ENCODE measurements around the gene HSD17B3. TPM values are rescaled to one million over a fixed set of nuclear protein-coding genes. Genes with fewer than 3 reads are reported as not detected.

Gene HSD17B3
- total and polyA plus RNA-seq, 10 of the 15 experiments (the other 5 are each of a cell fraction or from before 2014, with no cell fraction given): not detected

DNA sequence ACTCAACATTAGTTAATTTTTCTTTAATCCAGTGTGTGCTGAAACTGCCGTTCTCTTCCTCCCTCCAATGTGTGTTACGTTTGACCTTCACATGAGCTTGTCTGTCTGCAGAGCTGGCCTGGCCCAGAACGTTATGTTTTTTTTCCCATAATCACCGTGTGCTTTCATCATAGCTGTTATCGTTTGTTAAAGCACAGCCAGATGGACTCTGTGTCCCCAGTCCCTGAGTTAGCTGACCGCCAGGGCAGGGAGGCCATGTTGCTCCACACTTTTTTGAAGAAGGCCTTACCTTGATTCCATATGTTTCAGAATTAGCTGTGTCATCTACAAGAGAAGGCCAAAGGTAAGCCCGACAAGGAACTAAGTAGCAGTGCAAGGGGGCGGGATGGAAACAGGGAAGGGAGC, 55.7 kb downstream of the HSD17B3 start (continued):
- TF ChIP-seq, protein P1, sequence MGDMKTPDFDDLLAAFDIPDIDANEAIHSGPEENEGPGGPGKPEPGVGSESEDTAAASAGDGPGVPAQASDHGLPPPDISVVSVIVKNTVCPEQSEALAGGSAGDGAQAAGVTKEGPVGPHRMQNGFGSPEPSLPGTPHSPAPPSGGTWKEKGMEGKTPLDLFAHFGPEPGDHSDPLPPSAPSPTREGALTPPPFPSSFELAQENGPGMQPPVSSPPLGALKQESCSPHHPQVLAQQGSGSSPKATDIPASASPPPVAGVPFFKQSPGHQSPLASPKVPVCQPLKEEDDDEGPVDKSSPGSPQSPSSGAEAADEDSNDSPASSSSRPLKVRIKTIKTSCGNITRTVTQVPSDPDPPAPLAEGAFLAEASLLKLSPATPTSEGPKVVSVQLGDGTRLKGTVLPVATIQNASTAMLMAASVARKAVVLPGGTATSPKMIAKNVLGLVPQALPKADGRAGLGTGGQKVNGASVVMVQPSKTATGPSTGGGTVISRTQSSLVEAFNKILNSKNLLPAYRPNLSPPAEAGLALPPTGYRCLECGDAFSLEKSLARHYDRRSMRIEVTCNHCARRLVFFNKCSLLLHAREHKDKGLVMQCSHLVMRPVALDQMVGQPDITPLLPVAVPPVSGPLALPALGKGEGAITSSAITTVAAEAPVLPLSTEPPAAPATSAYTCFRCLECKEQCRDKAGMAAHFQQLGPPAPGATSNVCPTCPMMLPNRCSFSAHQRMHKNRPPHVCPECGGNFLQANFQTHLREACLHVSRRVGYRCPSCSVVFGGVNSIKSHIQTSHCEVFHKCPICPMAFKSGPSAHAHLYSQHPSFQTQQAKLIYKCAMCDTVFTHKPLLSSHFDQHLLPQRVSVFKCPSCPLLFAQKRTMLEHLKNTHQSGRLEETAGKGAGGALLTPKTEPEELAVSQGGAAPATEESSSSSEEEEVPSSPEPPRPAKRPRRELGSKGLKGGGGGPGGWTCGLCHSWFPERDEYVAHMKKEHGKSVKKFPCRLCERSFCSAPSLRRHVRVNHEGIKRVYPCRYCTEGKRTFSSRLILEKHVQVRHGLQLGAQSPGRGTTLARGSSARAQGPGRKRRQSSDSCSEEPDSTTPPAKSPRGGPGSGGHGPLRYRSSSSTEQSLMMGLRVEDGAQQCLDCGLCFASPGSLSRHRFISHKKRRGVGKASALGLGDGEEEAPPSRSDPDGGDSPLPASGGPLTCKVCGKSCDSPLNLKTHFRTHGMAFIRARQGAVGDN (IDR thresholded peaks at IDR 0.05): no peak
- TF ChIP-seq, protein P2, sequence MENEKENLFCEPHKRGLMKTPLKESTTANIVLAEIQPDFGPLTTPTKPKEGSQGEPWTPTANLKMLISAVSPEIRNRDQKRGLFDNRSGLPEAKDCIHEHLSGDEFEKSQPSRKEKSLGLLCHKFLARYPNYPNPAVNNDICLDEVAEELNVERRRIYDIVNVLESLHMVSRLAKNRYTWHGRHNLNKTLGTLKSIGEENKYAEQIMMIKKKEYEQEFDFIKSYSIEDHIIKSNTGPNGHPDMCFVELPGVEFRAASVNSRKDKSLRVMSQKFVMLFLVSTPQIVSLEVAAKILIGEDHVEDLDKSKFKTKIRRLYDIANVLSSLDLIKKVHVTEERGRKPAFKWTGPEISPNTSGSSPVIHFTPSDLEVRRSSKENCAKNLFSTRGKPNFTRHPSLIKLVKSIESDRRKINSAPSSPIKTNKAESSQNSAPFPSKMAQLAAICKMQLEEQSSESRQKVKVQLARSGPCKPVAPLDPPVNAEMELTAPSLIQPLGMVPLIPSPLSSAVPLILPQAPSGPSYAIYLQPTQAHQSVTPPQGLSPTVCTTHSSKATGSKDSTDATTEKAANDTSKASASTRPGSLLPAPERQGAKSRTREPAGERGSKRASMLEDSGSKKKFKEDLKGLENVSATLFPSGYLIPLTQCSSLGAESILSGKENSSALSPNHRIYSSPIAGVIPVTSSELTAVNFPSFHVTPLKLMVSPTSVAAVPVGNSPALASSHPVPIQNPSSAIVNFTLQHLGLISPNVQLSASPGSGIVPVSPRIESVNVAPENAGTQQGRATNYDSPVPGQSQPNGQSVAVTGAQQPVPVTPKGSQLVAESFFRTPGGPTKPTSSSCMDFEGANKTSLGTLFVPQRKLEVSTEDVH (IDR thresholded peaks at IDR 0.05; ENCODE audit: low read depth, partially characterized antibody): no peak
- TF ChIP-seq LARP7 (IDR thresholded peaks at IDR 0.05): no peak
- no peak for TF ChIP-seq CHD4 (IDR thresholded peaks at IDR 0.05)
- TF ChIP-seq GATAD2B (conservative IDR thresholded peaks at IDR 0.05; ENCODE audit: low read depth): no peak
- TF ChIP-seq PML (IDR thresholded peaks at IDR 0.05; ENCODE audit: low read length): no peak
- TF ChIP-seq, protein P3, sequence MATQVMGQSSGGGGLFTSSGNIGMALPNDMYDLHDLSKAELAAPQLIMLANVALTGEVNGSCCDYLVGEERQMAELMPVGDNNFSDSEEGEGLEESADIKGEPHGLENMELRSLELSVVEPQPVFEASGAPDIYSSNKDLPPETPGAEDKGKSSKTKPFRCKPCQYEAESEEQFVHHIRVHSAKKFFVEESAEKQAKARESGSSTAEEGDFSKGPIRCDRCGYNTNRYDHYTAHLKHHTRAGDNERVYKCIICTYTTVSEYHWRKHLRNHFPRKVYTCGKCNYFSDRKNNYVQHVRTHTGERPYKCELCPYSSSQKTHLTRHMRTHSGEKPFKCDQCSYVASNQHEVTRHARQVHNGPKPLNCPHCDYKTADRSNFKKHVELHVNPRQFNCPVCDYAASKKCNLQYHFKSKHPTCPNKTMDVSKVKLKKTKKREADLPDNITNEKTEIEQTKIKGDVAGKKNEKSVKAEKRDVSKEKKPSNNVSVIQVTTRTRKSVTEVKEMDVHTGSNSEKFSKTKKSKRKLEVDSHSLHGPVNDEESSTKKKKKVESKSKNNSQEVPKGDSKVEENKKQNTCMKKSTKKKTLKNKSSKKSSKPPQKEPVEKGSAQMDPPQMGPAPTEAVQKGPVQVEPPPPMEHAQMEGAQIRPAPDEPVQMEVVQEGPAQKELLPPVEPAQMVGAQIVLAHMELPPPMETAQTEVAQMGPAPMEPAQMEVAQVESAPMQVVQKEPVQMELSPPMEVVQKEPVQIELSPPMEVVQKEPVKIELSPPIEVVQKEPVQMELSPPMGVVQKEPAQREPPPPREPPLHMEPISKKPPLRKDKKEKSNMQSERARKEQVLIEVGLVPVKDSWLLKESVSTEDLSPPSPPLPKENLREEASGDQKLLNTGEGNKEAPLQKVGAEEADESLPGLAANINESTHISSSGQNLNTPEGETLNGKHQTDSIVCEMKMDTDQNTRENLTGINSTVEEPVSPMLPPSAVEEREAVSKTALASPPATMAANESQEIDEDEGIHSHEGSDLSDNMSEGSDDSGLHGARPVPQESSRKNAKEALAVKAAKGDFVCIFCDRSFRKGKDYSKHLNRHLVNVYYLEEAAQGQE (IDR thresholded peaks at IDR 0.05; ENCODE audit: low read depth, low read length): no peak
- no peak for TF ChIP-seq SPI1 (IDR thresholded peaks at IDR 0.05; ENCODE audit: borderline replicate concordance, insufficient read depth, low read depth, low read length)
- no peak for TF ChIP-seq TCF12 (IDR thresholded peaks at IDR 0.05; ENCODE audit: low read depth, low read length)
- no peak for TF ChIP-seq RAD21 (IDR thresholded peaks at IDR 0.05; ENCODE audit: insufficient read depth, low read depth, low read length)
- TF ChIP-seq ZSCAN29 (IDR thresholded peaks at IDR 0.05): no peak
- TF ChIP-seq ZBED1 (IDR thresholded peaks at IDR 0.05; ENCODE audit: borderline replicate concordance): no peak
- TF ChIP-seq, protein P4, sequence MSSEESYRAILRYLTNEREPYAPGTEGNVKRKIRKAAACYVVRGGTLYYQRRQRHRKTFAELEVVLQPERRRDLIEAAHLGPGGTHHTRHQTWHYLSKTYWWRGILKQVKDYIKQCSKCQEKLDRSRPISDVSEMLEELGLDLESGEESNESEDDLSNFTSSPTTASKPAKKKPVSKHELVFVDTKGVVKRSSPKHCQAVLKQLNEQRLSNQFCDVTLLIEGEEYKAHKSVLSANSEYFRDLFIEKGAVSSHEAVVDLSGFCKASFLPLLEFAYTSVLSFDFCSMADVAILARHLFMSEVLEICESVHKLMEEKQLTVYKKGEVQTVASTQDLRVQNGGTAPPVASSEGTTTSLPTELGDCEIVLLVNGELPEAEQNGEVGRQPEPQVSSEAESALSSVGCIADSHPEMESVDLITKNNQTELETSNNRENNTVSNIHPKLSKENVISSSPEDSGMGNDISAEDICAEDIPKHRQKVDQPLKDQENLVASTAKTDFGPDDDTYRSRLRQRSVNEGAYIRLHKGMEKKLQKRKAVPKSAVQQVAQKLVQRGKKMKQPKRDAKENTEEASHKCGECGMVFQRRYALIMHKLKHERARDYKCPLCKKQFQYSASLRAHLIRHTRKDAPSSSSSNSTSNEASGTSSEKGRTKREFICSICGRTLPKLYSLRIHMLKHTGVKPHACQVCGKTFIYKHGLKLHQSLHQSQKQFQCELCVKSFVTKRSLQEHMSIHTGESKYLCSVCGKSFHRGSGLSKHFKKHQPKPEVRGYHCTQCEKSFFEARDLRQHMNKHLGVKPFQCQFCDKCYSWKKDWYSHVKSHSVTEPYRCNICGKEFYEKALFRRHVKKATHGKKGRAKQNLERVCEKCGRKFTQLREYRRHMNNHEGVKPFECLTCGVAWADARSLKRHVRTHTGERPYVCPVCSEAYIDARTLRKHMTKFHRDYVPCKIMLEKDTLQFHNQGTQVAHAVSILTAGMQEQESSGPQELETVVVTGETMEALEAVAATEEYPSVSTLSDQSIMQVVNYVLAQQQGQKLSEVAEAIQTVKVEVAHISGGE (CRISPR knock-in tag; IDR thresholded peaks at IDR 0.05): no peak
- TF ChIP-seq, protein P5, sequence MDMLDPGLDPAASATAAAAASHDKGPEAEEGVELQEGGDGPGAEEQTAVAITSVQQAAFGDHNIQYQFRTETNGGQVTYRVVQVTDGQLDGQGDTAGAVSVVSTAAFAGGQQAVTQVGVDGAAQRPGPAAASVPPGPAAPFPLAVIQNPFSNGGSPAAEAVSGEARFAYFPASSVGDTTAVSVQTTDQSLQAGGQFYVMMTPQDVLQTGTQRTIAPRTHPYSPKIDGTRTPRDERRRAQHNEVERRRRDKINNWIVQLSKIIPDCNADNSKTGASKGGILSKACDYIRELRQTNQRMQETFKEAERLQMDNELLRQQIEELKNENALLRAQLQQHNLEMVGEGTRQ (IDR thresholded peaks at IDR 0.05; ENCODE audit: borderline replicate concordance, low read depth, low read length): no peak
